ENCODE measurements around the gene SH3RF3.

The SH3RF3 gene

DNA sequence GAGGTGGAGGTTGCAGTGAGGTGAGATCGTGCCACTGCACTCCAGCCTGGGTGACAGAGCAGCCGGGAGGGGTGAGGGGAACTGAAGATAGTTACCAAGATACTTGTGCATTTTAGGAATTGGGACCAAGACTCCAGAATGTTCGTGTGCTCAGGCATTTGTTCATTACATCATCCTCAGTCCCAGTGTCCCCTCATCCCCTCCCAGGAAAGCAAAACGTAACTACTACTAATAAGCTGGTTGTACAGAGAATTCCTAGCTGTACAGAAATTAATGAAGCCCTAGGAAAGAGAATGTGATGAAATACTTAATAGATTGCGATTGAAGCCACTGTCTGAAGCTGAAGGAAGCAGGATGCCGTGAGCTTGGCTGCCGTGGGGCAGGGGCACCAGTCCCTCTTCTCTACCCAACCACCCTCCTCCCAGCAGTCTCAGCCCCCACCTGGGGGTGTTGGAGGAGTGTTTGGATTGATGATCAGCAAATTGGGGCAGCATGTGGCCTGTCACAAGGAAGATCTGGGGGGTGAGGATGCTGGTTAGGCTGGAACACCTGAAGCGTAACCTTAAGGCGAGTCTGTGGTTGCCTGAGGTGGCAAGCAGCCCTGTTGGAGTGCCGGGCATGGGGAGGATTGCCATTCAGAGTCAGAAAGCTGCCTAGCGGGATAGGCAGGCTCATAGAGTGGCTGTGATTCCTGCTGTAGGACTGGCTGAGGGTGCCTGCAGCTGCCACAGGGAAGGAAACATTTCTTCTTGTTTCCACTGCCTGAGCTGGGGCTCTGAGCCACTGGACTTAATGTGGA is 140.9 kb downstream of the SH3RF3 start:
- DNase-seq, result no peak

GRCh38 chr2:109270505-109271312 is 141.7 kb downstream of the SH3RF3 start:
- DNase-seq, result no peak

- DNase-seq, result no peak
Observed at GRCh38 chr2:109271920-109272319, 142.9 kb downstream of the SH3RF3 start.

GRCh38 chr2:109272461-109272860 is 143.5 kb downstream of the SH3RF3 start:
- DNase-seq, result no peak

DNA sequence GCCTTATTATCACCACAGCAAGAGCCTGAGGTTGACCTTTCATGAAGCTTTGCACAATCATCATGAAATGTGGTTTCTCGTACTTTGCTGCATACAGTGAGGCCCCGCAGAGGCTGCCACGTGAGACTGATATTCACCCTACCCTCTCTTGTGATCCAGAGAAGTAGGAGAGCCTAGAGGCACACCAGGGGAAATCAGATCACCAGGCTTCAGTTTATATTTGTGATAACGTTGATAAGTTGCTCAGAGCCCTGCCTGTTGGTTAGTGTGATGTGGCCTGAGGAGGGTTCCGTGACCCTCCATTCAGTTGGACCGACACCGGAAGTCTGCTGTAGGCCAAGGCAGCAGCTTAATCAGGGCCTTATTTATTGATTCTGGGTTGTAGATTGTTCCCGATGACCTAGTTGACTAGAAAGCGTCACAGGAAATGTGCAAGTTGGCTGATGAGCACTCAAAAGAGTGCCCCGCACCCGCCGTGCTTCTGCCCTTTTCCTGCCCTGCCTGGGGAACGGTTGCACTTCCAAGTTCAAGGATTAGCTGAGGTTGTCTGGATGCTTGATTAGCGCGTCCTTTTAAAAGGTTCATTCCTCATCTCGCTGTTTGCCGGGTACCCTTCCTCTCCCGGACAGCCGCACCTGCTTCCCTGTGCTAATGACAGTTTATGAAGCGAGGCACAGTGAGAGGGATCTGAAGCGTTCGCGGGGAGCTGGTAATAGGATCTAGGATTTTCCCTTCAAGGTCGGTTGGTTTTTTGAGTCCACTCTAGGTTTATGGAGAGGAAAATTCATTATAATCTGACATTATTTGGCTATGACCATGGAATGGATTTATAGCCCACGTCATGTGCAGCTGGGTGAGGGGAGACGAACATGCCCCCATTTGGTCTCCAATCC is 146.4 kb downstream of the SH3RF3 start:
- DNase-seq, result no peak

DNA sequence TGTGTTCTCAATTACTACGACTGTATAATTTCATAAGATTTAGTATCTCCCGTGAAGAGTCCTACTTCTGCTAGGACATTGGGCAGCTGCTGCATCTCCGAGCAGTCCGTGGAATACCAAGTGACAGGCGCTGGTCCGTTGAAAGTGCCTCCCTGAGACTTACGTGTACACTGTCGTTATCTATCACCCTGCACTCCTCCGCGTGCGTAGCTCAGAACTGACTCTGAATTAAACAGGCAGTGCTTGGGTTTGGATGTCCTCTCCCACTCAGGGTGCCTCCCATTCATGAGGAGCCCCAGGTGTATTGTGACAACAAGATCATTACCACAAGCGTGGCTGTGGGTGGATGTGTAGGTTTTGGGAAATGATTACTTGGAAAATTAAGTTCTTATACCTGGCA is 148.4 kb downstream of the SH3RF3 start:
- DNase-seq, result no peak

DNA sequence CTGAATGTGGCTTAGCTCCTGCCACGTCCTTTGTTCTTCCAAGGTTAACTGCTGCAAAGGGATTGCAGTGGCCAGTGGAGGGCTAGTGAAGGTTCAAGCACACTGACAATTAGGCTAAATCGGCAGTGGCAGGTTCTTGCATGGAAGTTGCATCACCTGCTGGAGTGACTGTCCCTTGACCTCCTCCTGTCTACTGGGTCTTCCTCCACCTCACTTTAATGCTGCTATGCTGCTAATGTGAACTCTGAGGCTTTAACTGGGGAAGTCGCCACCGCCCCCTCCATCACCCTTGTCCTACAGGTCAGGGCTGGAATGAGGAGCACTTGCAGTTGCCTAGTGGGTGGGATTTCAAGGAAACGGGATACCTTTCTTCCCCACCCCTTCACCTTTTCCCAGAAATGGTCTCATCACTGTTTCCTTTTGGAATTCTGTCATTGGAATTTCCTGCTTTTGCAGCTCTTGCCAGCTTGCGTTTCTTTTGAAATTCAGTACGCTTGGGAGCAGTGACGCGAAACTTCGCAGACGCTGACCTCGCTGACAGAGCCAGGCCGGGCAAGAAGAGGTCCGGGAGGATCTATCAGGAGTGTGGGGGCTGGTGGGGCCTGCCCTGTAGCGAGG is 150.3 kb downstream of the SH3RF3 start:
- no peak for DNase-seq

- no peak for DNase-seq
Observed at GRCh38 chr2:109280804-109281203, 151.8 kb downstream of the SH3RF3 start.

GRCh38 chr2:109282360-109282759 is 153.4 kb downstream of the SH3RF3 start:
- DNase-seq, result no peak

- no peak for DNase-seq
Observed at GRCh38 chr2:109282865-109283264, 153.9 kb downstream of the SH3RF3 start.

DNA sequence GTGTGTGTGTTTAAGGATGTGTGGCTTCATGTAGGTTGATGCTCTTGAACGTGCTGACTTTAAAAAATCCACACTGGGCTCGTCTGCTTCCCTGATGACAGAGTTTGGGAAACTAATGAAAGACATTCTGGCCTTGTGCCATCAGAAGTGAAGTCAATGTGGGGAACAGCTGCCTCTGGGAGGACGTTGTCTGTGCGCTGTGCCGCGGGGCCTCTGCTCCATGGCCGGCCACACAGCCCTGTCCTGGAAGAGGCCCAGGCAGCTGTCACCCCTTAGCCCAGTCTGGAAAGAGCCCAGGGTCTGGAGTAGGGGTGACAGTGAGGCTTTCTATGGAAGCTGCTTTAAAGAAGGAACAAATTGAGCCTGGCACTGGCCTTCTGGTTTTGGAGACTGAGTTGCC is 155.8 kb downstream of the SH3RF3 start:
- no peak for DNase-seq

DNA sequence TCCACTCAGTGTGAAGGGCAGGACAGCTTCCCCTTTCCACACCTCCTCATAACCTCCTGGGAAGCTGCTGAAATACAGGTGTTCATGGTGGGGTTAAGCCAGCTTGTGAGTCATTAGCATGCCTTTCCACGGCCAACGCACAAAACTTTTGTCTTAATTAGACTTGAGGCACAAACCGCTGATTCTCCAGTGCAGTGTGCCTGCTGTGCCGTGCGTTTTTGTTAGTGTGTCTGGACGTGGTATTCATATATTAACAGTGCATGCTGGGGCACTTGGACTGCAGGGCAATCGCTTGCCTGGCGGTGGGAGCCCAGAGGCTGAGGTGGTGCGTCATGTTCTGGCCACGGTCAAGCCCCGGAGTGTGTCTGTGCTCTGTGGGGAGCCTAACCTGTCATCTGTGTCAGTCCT is 156.2 kb downstream of the SH3RF3 start:
- DNase-seq, result no peak

- DNase-seq, result no peak
Observed at GRCh38 chr2:109287413-109287812, 158.4 kb downstream of the SH3RF3 start.

GRCh38 chr2:109287838-109288237 is 158.8 kb downstream of the SH3RF3 start:
- DNase-seq, result no peak

DNA sequence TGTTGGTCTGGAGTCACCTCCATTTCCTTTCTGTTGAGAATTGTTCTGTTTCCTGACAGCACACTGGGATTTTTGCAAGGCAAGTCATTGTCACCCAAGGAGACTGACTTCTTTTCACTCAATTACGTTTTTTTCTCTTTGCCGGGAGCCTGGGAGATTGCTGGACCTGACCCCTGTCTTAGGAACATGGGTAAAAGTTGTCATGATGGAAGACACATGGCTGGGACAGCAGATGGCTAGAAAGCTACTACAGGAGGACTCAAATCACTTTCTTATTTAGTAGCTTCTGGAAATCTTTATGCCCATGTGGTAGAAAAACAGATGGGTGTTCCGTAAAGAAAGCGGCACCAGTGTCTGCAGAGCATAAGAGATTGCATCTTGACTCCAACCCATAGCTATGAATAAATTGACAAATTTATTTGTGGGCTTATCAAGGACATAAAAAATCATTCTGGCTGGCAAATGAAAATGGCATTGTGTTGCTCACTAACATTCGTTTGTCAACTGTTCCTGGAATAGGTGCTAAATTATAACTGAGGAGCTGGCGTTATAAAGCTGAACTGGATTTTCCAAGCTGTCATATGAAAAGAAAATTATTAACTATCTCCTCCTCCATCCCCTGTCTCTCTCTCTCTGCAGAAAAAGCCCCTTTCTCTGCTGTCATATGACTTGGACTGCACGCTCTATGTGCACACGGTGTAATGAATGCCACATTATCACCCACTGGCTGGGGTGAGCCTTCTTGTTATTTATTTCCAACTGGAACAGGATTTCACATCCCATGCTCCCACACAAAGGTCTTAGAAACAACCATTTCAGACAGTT is 159.8 kb downstream of the SH3RF3 start:
- no peak for DNase-seq

DNA sequence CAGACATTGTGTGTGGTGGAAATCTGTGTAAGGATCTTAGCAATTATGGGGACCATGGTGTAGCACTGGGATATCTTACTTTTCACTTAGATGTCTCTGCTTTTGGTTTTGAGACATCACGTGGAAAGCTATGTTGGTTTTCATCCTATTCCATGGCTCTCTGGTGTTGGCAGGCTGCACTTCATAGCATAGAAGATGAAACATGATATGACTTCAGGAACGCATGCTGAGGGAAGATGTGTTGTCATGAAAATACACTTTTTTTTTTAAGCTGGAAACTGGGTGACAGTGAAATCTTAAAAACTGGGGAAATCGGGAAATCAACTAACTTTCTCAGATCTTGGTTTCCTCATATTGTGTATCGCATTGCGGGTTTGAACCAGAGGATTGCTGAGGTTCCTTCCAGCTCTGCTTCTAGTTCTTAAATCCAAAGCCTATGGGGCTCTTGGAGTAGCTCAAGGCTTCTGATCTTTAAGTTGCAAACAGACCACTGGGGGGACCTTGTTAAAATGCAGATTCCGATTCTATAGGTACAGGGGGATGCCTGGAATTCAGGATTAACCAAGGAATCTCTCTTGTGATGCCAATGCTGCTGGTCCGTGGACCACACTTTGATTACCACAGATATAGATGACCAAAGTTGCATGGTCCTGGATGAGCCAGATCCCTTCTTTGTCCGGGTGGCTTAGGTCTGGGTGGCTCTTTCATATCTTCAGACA is 160.7 kb downstream of the SH3RF3 start:
- DNase-seq, result no peak

GRCh38 chr2:109290887-109291643 is 162.1 kb downstream of the SH3RF3 start:
- DNase-seq, result no peak

GRCh38 chr2:109292386-109292785 is 163.4 kb downstream of the SH3RF3 start:
- DNase-seq, result no peak

GRCh38 chr2:109293663-109294062 is 164.7 kb downstream of the SH3RF3 start:
- no peak for DNase-seq

- no peak for DNase-seq
Observed at GRCh38 chr2:109294523-109294922, 165.5 kb downstream of the SH3RF3 start.
